ENCODE results near the gene SMAD9. TPM values are rescaled to one million over a fixed set of nuclear protein-coding genes. Genes with fewer than 3 reads are reported as not detected.

SMAD9 gene
- total and polyA plus RNA-seq, 2 of the 13 experiments (the other 11 are each of a cell fraction or from before 2014, with no cell fraction given), result 4.2 to 7.7 TPM

DNA sequence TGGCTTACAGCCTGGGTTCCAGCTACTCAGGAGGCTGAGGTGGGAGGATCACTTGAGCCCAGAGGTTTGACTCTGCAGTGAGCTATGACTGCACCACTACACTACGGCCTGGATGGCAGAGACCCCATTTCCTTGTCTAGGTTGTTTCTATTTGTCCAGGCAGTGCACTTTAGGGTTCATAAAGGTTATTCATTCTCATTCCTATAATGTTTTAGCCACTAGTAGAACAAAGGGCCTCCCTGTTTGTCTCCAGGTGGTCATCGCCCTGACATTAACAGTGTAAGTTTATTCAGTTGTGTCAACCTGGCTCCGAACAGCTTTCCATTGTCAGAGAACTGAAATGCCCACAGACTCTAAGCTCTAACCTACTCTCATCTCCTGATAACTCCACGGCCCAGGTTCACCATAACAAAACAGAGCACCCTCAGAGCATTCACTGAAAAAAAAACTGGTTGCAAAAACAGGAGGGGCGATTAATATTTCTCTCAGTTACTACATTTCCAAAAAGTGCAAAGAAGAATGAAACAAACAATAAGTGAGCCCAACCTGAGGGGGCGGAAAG lies 37.1 kb downstream of the SMAD9 start (continued):
- TF ChIP-seq, protein P1, sequence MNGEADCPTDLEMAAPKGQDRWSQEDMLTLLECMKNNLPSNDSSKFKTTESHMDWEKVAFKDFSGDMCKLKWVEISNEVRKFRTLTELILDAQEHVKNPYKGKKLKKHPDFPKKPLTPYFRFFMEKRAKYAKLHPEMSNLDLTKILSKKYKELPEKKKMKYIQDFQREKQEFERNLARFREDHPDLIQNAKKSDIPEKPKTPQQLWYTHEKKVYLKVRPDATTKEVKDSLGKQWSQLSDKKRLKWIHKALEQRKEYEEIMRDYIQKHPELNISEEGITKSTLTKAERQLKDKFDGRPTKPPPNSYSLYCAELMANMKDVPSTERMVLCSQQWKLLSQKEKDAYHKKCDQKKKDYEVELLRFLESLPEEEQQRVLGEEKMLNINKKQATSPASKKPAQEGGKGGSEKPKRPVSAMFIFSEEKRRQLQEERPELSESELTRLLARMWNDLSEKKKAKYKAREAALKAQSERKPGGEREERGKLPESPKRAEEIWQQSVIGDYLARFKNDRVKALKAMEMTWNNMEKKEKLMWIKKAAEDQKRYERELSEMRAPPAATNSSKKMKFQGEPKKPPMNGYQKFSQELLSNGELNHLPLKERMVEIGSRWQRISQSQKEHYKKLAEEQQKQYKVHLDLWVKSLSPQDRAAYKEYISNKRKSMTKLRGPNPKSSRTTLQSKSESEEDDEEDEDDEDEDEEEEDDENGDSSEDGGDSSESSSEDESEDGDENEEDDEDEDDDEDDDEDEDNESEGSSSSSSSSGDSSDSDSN (CRISPR knock-in tag; IDR thresholded peaks at IDR 0.05), result no peak
- TF ChIP-seq KLF16 (CRISPR knock-in tag; IDR thresholded peaks at IDR 0.05), result no peak
- TF ChIP-seq, protein P2, sequence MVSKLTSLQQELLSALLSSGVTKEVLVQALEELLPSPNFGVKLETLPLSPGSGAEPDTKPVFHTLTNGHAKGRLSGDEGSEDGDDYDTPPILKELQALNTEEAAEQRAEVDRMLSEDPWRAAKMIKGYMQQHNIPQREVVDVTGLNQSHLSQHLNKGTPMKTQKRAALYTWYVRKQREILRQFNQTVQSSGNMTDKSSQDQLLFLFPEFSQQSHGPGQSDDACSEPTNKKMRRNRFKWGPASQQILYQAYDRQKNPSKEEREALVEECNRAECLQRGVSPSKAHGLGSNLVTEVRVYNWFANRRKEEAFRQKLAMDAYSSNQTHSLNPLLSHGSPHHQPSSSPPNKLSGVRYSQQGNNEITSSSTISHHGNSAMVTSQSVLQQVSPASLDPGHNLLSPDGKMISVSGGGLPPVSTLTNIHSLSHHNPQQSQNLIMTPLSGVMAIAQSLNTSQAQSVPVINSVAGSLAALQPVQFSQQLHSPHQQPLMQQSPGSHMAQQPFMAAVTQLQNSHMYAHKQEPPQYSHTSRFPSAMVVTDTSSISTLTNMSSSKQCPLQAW (CRISPR knock-in tag; IDR thresholded peaks at IDR 0.05), result 0 out of 2 replicates have a peak, but pooled peaks have one; percentile 47
- 0 out of 2 replicates have a peak, but pooled peaks have one; percentile 24 for TF ChIP-seq ZNF136 (CRISPR knock-in tag; IDR thresholded peaks at IDR 0.05; ENCODE audit: low read depth)
- peak; percentile 77; the same call in 1 of the 2 replicates for TF ChIP-seq EHMT2 (IDR thresholded peaks at IDR 0.05; ENCODE audit: borderline replicate concordance, low read depth, low read length)
- no peak for TF ChIP-seq MTF2 (CRISPR knock-in tag; IDR thresholded peaks at IDR 0.05; ENCODE audit: borderline replicate concordance)
- no peak; the same call in 1 of the 2 replicates for TF ChIP-seq KAT7 (CRISPR knock-in tag; IDR thresholded peaks at IDR 0.05; ENCODE audit: borderline replicate concordance)
- no peak for TF ChIP-seq PAX8 (CRISPR knock-in tag; IDR thresholded peaks at IDR 0.05; ENCODE audit: borderline replicate concordance)
- TF ChIP-seq SNAPC2 (CRISPR knock-in tag; IDR thresholded peaks at IDR 0.05), result 0 out of 2 replicates have a peak, but pooled peaks have one; percentile 31
- TF ChIP-seq IKZF4 (CRISPR knock-in tag; IDR thresholded peaks at IDR 0.05; ENCODE audit: borderline replicate concordance, low read depth, not compliant biosample characterization), result no peak
- no peak for TF ChIP-seq SIN3A (IDR thresholded peaks at IDR 0.05; ENCODE audit: borderline replicate concordance, low read depth, low read length)
- TF ChIP-seq ZZZ3 (CRISPR knock-in tag; IDR thresholded peaks at IDR 0.05; ENCODE audit: borderline replicate concordance), result no peak
- TF ChIP-seq PITX1 (CRISPR knock-in tag; IDR thresholded peaks at IDR 0.05), result peak; percentile 79
- peak; percentile 87 for TF ChIP-seq ZNF3 (CRISPR knock-in tag; IDR thresholded peaks at IDR 0.05)
- TF ChIP-seq MAFG (CRISPR knock-in tag; IDR thresholded peaks at IDR 0.05), result no peak
- TF ChIP-seq, protein P3, sequence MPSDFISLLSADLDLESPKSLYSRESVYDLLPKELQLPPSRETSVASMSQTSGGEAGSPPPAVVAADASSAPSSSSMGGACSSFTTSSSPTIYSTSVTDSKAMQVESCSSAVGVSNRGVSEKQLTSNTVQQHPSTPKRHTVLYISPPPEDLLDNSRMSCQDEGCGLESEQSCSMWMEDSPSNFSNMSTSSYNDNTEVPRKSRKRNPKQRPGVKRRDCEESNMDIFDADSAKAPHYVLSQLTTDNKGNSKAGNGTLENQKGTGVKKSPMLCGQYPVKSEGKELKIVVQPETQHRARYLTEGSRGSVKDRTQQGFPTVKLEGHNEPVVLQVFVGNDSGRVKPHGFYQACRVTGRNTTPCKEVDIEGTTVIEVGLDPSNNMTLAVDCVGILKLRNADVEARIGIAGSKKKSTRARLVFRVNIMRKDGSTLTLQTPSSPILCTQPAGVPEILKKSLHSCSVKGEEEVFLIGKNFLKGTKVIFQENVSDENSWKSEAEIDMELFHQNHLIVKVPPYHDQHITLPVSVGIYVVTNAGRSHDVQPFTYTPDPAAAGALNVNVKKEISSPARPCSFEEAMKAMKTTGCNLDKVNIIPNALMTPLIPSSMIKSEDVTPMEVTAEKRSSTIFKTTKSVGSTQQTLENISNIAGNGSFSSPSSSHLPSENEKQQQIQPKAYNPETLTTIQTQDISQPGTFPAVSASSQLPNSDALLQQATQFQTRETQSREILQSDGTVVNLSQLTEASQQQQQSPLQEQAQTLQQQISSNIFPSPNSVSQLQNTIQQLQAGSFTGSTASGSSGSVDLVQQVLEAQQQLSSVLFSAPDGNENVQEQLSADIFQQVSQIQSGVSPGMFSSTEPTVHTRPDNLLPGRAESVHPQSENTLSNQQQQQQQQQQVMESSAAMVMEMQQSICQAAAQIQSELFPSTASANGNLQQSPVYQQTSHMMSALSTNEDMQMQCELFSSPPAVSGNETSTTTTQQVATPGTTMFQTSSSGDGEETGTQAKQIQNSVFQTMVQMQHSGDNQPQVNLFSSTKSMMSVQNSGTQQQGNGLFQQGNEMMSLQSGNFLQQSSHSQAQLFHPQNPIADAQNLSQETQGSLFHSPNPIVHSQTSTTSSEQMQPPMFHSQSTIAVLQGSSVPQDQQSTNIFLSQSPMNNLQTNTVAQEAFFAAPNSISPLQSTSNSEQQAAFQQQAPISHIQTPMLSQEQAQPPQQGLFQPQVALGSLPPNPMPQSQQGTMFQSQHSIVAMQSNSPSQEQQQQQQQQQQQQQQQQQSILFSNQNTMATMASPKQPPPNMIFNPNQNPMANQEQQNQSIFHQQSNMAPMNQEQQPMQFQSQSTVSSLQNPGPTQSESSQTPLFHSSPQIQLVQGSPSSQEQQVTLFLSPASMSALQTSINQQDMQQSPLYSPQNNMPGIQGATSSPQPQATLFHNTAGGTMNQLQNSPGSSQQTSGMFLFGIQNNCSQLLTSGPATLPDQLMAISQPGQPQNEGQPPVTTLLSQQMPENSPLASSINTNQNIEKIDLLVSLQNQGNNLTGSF (CRISPR knock-in tag; IDR thresholded peaks at IDR 0.05), result no peak

Measured in HepG2 (cell line).